Smooth muscle cell (in vitro differentiated cells): ENCODE data around the gene CAMK1D. TPM values are rescaled to one million over a fixed set of nuclear protein-coding genes. Genes with fewer than 3 reads are reported as not detected.
"Not testable (repeated sequence)": the region's sequence is repeated elsewhere in the genome, so short reads cannot be mapped to it uniquely, and the experiment has no call there.

Source experiments
- DNase-seq: peaks from one replicate; lab custom pipeline; 2025; ENCODE audit not compliant: unreplicated experiment; lab: John Stamatoyannopoulos, UW
- H2AFZ ChIP-seq: fragments of 200-600 bp; sonication (generic); 2 replicates; pipeline ENCODE4 v1.6.0; 2016; ENCODE audit warnings: antibody characterized with exemption, low read depth, mild to moderate bottlenecking
- H3F3A ChIP-seq: fragments of 200-600 bp; sonication (generic); 2 replicates; pipeline ENCODE4 v1.6.0; 2017; ENCODE audit warnings: antibody characterized with exemption, low read depth
- H3K27ac ChIP-seq: fragments of 200-600 bp; sonication (generic); 2 replicates; pipeline ENCODE4 v1.5.1; 2016; ENCODE audit warnings: low read depth, mild to moderate bottlenecking
- H3K27me3 ChIP-seq: fragments of 200-600 bp; sonication (generic); 2 replicates; pipeline ENCODE4 v1.6.1; 2016; ENCODE audit warnings: low read depth, mild to moderate bottlenecking
- H3K36me3 ChIP-seq: fragments of 200-600 bp; sonication (generic); 2 replicates; pipeline ENCODE4 v1.5.1; 2016; ENCODE audit warnings: low read depth
- H3K4me1 ChIP-seq: fragments of 200-600 bp; sonication (generic); 2 replicates; pipeline ENCODE4 v1.5.1; 2016; ENCODE audit warnings: low read depth
- H3K4me2 ChIP-seq: fragments of 200-600 bp; sonication (generic); 2 replicates; pipeline ENCODE4 v1.6.0; 2016; ENCODE audit warnings: mild to moderate bottlenecking
- H3K4me3 ChIP-seq: fragments of 200-600 bp; sonication (generic); 2 replicates; pipeline ENCODE4 v1.5.1; 2016; ENCODE audit warnings: mild to moderate bottlenecking
- H3K79me2 ChIP-seq: fragments of 200-600 bp; sonication (generic); 2 replicates; pipeline ENCODE4 v1.6.0; 2016; ENCODE audit warnings: low read depth, mild to moderate bottlenecking
- H3K9ac ChIP-seq: fragments of 200-600 bp; sonication (generic); 2 replicates; pipeline ENCODE4 v1.6.0; 2016; ENCODE audit warnings: low read depth
- H3K9me3 ChIP-seq: fragments of 200-600 bp; sonication (generic); replicated peaks from 2 replicates; pipeline ENCODE4 v1.5.1; 2016; ENCODE audit warnings: low read depth
- H4K20me1 ChIP-seq: fragments of 200-600 bp; sonication (generic); 2 replicates; pipeline ENCODE4 v1.6.0; 2016; ENCODE audit warnings: low read depth
- CTCF ChIP-seq: fragments of 200-600 bp; sonication (generic); IDR thresholded peaks from 2 replicates; pipeline ENCODE4 v1.5.1; 2017; ENCODE audit warnings: borderline replicate concordance, mild to moderate bottlenecking, antibody characterized with exemption; ENCODE audit not compliant: insufficient read depth, poor library complexity, severe bottlenecking
- WGBS: methylation state at CpG from one replicate; pipeline ENCODE4 v1.1.7; 2016; ENCODE audit warnings: low lambda C conversion rate; 5-methylcytosine and 5-hydroxymethylcytosine counted together
- polyA plus RNA-seq: library from polyadenylated mRNA; unstranded; fragments of >200 nt; fragmentation: Nextera tagmentation; extraction: Ambion mirVana; gene quantifications from 2 replicates; pipeline ENCODE4 v1.2.1, GENCODE V29; 2016
- total RNA-seq: library from RNA; depleted of rRNA; stranded (reverse); fragments of >200 nt; gene quantifications from 2 replicates; pipeline ENCODE4 v1.2.3, GENCODE V29; 2014

The CAMK1D gene
- total and polyA plus RNA-seq, 2 experiments from 2014 or later: 1.6 to 2.3 TPM

DNA sequence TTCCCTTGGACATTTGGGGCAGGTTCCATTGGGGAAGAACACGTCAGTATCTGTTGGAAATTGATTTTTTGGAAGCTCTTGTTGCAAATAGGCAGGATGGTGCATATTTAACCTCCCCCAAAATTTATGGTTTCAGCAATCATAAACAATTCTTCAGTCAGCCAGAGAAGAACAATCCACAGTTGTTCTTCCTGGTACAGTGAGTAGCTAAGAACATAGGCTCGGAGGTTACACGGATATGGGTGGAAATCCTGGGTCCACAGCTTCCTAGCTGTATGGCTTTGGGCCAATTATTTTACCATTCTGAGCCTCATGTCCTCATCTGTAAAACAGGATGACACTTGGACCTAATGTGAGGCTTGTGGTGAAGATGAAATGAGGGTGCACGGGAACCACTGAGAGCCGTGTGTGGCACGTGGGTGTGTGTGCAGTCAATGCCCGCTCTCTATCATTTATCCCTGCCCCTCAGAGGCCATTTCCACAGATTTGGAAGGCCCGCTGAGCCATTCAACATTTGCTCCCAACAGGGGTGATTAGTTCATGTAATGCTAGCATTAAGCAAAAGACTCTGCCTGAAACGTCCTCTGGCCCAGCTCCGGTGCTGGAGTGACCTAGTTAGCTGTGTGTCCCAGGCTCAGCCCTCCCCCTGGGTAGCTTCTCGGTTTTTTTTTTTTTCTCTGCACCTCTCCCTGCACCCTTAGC lies 9.7 kb downstream of the CAMK1D start:
- H3K27me3 ChIP-seq: peaks cover 36% of the 10 kb centered on the region
- no peak overlapping the region for H3K4me2 ChIP-seq
- H3F3A ChIP-seq: no peaks in the 10 kb centered on the region
- no peaks in the 10 kb centered on the region for H3K36me3 ChIP-seq
- 70% methylated on average over 11 of the region's 11 CpGs for WGBS
- H3K4me3 ChIP-seq: no peak overlapping the region
- H3K79me2 ChIP-seq: no peaks in the 10 kb centered on the region
- no peaks in the 10 kb centered on the region for H4K20me1 ChIP-seq
- no peak overlapping the region for H3K27ac ChIP-seq
- no peak for TF ChIP-seq CTCF
- H2AFZ ChIP-seq: no peak overlapping the region
- peaks cover 19% of the 10 kb centered on the region for H3K4me1 ChIP-seq
- no peak for DNase-seq
- H3K9me3 ChIP-seq: no peaks in the 10 kb centered on the region
- no peak overlapping the region for H3K9ac ChIP-seq

- no peaks in the 10 kb centered on the region for H3K36me3 ChIP-seq
- H2AFZ ChIP-seq: no peak overlapping the region
- peaks cover 26% of the 10 kb centered on the region for H3K27me3 ChIP-seq
- no peak overlapping the region for H3K4me2 ChIP-seq
- H3K9ac ChIP-seq: no peak overlapping the region
- no peak overlapping the region for H3K4me3 ChIP-seq
- H3K79me2 ChIP-seq: no peaks in the 10 kb centered on the region
- H3K4me1 ChIP-seq: peaks cover 19% of the 10 kb centered on the region
- DNase-seq: no peak
- H3K9me3 ChIP-seq: no peaks in the 10 kb centered on the region
- no peaks in the 10 kb centered on the region for H4K20me1 ChIP-seq
- 78% methylated on average over 5 of the region's 5 CpGs for WGBS
- no peaks in the 10 kb centered on the region for H3F3A ChIP-seq
- H3K27ac ChIP-seq: no peak overlapping the region
- no peak for TF ChIP-seq CTCF
Measured at GRCh38 chr10:12360461-12360860, 11.1 kb downstream of the CAMK1D start.

- H3K27ac ChIP-seq, H2AFZ ChIP-seq, H3K4me3 ChIP-seq, H3K79me2 ChIP-seq, H3K4me2 ChIP-seq, DNase-seq, H3K36me3 ChIP-seq, H3K9ac ChIP-seq, H3F3A ChIP-seq, H3K9me3 ChIP-seq, H4K20me1 ChIP-seq: not testable (repeated sequence)
- 88% methylated on average over 5 of the region's 5 CpGs for WGBS
- H3K4me1 ChIP-seq: peaks cover 19% of the 10 kb centered on the region
- H3K27me3 ChIP-seq: peaks cover 20% of the 10 kb centered on the region
Measured at GRCh38 chr10:12361115-12361514, 11.8 kb downstream of the CAMK1D start.

DNA sequence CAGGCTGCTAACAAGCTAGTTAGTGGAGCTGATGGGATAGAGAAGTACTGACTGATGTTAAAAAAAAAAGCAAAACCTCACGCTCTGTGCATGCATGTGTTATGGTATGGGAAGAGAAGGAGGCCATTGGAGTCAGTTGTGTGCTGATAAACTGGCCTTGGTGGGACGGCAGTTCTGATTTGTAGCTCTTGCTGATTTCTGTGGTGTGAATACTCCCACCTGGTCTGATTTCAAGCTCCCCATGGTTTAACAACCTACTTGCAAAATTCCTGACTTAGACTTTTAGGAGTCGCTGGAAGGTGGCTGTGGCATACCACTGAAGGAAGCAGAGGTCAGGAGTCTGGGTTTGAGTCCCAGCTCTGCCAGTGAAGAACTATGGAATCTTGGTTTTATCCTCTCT lies 15.2 kb downstream of the CAMK1D start:
- no peak for TF ChIP-seq CTCF
- no peak overlapping the region for H3K27ac ChIP-seq
- H3K4me1 ChIP-seq: peaks cover 9% of the 10 kb centered on the region
- no peak overlapping the region for H3K4me2 ChIP-seq
- H3K9me3 ChIP-seq: no peaks in the 10 kb centered on the region
- H3F3A ChIP-seq: no peaks in the 10 kb centered on the region
- H3K4me3 ChIP-seq: no peak overlapping the region
- H3K27me3 ChIP-seq: peaks cover 5% of the 10 kb centered on the region
- H3K9ac ChIP-seq: no peak overlapping the region
- WGBS: 94% methylated on average over 3 of the region's 3 CpGs
- H3K36me3 ChIP-seq: no peaks in the 10 kb centered on the region
- no peaks in the 10 kb centered on the region for H4K20me1 ChIP-seq
- H2AFZ ChIP-seq: no peak overlapping the region
- no peaks in the 10 kb centered on the region for H3K79me2 ChIP-seq
- no peak for DNase-seq
